ENCODE measurements around the gene VSIG8. TPM values are rescaled to one million over a fixed set of nuclear protein-coding genes. Genes with fewer than 3 reads are reported as not detected.
A peak's percentile ranks its signal among the peaks of the same experiment; 100 is the strongest.

The VSIG8 gene
- total RNA-seq, 4 donors from 2014 or later: 0.38 to 7.8 (median 1.8) TPM

- no peak for TF ChIP-seq CTCF (IDR thresholded peaks at IDR 0.05)
- no peak for TF ChIP-seq POLR2A (IDR thresholded peaks at IDR 0.05)
- intact Hi-C loops (cut with DNase I): no loop called here
These were observed 20.7 kb upstream of the VSIG8 start for GRCh38 chr1:159883134-159883533.

GRCh38 chr1:159882527-159882862, 20.0 kb upstream of the VSIG8 start:
- no peaks in the 10 kb centered on the region for H3K9me3 ChIP-seq
- intact Hi-C loops (cut with DNase I): no loop called here
- H3K4me1 ChIP-seq: peaks cover 5 to 32% (median 16%) of the 10 kb centered on the region in 3 donors
- DNase-seq: no peak
- H3K27me3 ChIP-seq: no peaks in the 10 kb centered on the region
- TF ChIP-seq CTCF (IDR thresholded peaks at IDR 0.05) (no peak), POLR2A (IDR thresholded peaks at IDR 0.05) (no peak)
- H3K27ac ChIP-seq: peak overlapping the region; percentile 69 to 78 (median 72)
- 70 to 79% methylated on average over 2 of the region's 2 CpGs for WGBS, 2 donors
- H3K36me3 ChIP-seq: no peaks in the 10 kb centered on the region
- no peak overlapping the region for H3K4me3 ChIP-seq

More at GRCh38 chr1:159883134-159883533, 20.7 kb upstream of the VSIG8 start:
- no peaks in the 10 kb centered on the region for H3K27me3 ChIP-seq
- 90 to 98% methylated on average over 3 of the region's 4 CpGs for WGBS, 2 donors
- no peaks in the 10 kb centered on the region for H3K36me3 ChIP-seq
- H3K4me3 ChIP-seq: no peak overlapping the region
- H3K9me3 ChIP-seq: no peaks in the 10 kb centered on the region
- H3K4me1 ChIP-seq: peaks cover 5 to 32% (median 16%) of the 10 kb centered on the region in 3 donors
- DNase-seq: no peak
- peak overlapping the region in 1 of 4 donors; percentile 69 for H3K27ac ChIP-seq

- Histone ChIP-seq H3K4me3 (no peak overlapping the region), H3K9me3 (no peaks in the 10 kb centered on the region), H3K27me3 (no peaks in the 10 kb centered on the region), H3K27ac (peak overlapping the region; percentile 69 to 78 (median 72)), H3K36me3 (no peaks in the 10 kb centered on the region), H3K4me1 (peaks cover 5 to 32% (median 16%) of the 10 kb centered on the region in 3 donors)
- intact Hi-C loops (cut with DNase I): no loop called here
- 49 to 52% methylated on average over 6 of the region's 6 CpGs for WGBS, 2 donors
- TF ChIP-seq CTCF (IDR thresholded peaks at IDR 0.05) (no peak), POLR2A (IDR thresholded peaks at IDR 0.05) (no peak)
- no peak for DNase-seq
These were observed 19.4 kb upstream of the VSIG8 start for GRCh38 chr1:159881622-159882526.

DNA sequence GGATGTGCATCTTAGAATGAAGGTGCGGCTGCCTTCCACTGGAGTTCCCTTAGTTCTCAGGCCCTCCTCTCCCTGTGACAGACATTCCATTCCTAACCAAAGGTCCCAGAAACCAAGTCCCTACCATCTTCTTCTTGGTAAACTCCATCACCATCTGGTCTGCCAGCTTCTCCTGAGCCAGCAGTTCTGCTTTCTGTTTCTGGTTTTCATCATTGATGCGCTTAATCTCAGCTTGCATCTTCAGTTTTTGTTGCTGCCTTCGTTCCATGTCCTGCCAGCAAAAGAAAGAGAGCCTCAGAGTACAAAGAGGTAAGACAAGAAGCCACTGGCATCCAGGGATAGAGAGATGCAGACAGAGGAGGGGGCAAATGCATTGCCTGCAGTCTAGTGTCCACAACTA, 18.0 kb upstream of the VSIG8 start:
- WGBS, 2 donors: 69 to 73% methylated on average over 3 of the region's 3 CpGs

More for the DNA sequence above, 18.0 kb upstream of the VSIG8 start:
- Histone ChIP-seq H3K9me3 (no peaks in the 10 kb centered on the region), H3K36me3 (no peaks in the 10 kb centered on the region), H3K4me1 (peaks cover 5 to 32% (median 16%) of the 10 kb centered on the region in 3 donors), H3K4me3 (no peak overlapping the region), H3K27me3 (no peaks in the 10 kb centered on the region), H3K27ac (peak overlapping the region in 1 of 4 donors; percentile 5)
- TF ChIP-seq POLR2A (IDR thresholded peaks at IDR 0.05) (no peak), CTCF (IDR thresholded peaks at IDR 0.05) (no peak)
- intact Hi-C loops (cut with DNase I): no loop called here
- no peak for DNase-seq
